ENCODE data around the gene NXPE1.

NXPE1 gene

DNA sequence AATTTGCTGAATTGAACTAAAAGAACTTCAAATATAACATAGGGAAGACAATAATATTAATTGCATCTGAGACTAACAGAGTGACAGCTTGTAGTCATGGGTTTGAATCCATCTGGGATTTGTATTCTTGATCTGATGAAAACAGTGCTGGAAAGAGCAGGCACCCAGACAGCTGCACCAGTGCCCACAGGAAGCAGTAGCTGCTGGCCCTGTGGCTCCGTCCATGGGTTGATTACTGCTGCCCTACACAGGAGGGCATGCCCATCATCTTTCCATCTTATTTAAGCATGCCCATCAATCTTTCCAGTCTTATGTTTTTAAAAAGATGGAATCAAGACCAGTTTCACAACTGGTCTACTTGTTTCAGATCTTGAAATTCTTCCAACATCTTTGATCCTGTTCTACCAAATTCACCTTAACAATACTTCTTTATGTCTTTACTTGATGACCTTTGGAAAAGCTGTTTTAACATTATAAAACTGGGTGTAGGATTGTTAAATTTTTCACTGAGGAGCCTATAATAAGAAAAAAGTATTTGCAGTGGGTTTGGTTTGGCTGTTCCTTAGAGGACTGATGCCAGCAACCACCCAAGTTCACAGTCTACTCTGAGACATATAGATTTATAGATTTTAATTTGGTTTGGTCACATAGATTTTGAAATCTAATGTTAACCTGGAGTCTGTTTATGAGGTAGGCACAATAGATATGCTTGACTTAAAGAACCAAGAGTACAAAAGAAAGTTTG lies 36.7 kb upstream of the NXPE1 start:
- H3K36me3 ChIP-seq (ENCODE audit: control insufficient read depth, insufficient read depth, low read length) = no peaks in the 10 kb centered on the region
- H3K4me3 ChIP-seq (ENCODE audit: low read length) = no peak overlapping the region
- H3K27me3 ChIP-seq (ENCODE audit: control insufficient read depth, insufficient read depth, low read length) = no peaks in the 10 kb centered on the region
- H3K27ac ChIP-seq (ENCODE audit: low read depth, low read length) = no peak overlapping the region
- H3K9ac ChIP-seq (ENCODE audit: low read length) = no peak overlapping the region
- no peaks in the 10 kb centered on the region for H3K4me1 ChIP-seq (ENCODE audit: control insufficient read depth, insufficient read depth, low read length)

DNA sequence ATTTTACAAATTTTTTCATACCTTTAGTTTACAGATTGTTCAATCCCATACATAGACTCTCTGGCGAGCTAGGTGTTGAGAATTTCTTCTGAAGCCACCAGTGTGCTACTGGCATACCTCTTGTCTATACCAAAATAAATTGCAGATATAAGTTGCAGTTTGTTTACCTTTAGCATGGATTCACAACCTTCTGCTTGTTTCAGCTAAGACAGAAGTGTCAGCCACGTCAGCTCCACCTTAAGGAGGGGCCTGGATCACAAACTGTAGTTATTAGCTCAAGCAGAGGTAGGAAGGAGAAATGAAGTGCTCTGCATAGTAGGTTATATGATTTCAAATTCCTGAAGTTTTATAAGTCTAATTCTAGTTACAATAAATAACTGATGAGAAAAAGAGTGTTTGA lies 35.9 kb upstream of the NXPE1 start, which contains the start of gene NXPE4:
NXPE4 (minus strand) TSS at position 216 of the 400 bp plus-strand sequence. CDS start 1,027 bp downstream, outside the sequence.
- no peak within 1 kb of the TSS for H3K9ac ChIP-seq (ENCODE audit: low read length)
- no peaks in the 10 kb centered on the region for H3K27me3 ChIP-seq (ENCODE audit: control insufficient read depth, insufficient read depth, low read length)
- no peaks in the 10 kb centered on the region for H3K4me1 ChIP-seq (ENCODE audit: control insufficient read depth, insufficient read depth, low read length)
- H3K36me3 ChIP-seq (ENCODE audit: control insufficient read depth, insufficient read depth, low read length) = no peaks in the 10 kb centered on the region
- H3K27ac ChIP-seq (ENCODE audit: low read depth, low read length) = no peak within 1 kb of the TSS
- H3K4me3 ChIP-seq (ENCODE audit: low read length) = peak within 1 kb of the TSS; percentile 40

DNA sequence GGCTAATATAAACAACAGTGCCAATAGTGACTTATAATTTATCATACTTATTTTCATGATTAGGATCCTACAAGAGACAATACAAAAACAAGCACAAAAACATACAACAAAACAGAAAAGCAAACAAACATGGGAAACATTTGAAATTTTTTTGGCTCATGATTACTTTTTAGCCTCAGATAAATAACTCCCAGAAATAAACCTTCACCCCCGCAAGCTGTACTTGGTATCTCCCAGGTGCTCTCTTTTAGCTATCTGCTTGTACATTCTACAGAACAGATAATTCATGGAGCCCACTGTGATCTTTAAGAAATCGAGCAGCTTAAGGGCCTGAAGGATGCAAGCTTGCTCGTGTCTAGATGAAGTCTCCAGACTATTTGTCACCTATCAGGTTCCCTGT lies 35.0 kb upstream of the NXPE1 start:
- no peaks in the 10 kb centered on the region for H3K36me3 ChIP-seq (ENCODE audit: control insufficient read depth, insufficient read depth, low read length)
- no peak overlapping the region for H3K27ac ChIP-seq (ENCODE audit: low read depth, low read length)
- no peak overlapping the region for H3K9ac ChIP-seq (ENCODE audit: low read length)
- no peaks in the 10 kb centered on the region for H3K4me1 ChIP-seq (ENCODE audit: control insufficient read depth, insufficient read depth, low read length)
- peak overlapping the region; percentile 40 for H3K4me3 ChIP-seq (ENCODE audit: low read length)
- H3K27me3 ChIP-seq (ENCODE audit: control insufficient read depth, insufficient read depth, low read length) = no peaks in the 10 kb centered on the region

DNA sequence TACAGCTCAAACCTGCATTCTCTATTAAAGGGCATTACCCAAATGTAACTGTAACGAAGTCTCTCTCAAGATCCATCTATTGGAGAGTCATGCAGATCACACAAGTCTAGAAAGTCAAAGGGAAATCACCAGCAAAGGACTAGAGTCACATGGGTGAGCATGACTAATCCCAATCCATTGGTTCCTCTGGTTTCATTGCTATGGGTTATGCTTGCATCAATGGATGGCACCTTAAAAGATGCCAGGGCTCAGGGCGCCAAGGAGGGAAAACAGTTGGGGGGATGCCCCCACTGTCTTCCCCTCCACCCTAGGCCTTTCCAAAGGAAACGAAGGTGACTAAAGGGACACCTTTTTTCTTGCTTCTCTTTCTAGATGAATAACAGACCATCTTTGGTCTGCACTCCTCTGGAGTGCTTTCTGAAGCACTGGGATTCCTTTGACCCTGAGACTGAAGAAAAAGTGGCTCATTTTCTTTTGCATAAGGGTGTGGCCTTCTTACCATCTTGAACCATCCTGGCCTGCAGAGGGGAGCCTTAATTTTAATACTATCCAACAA lies 27.8 kb upstream of the NXPE1 start:
- Histone ChIP-seq H3K4me3 (ENCODE audit: low read length) (no peak overlapping the region), H3K27me3 (ENCODE audit: control insufficient read depth, insufficient read depth, low read length) (no peaks in the 10 kb centered on the region), H3K27ac (ENCODE audit: low read depth, low read length) (no peak overlapping the region), H3K9ac (ENCODE audit: low read length) (no peak overlapping the region), H3K4me1 (ENCODE audit: control insufficient read depth, insufficient read depth, low read length) (no peaks in the 10 kb centered on the region), H3K36me3 (ENCODE audit: control insufficient read depth, insufficient read depth, low read length) (no peaks in the 10 kb centered on the region)

DNA sequence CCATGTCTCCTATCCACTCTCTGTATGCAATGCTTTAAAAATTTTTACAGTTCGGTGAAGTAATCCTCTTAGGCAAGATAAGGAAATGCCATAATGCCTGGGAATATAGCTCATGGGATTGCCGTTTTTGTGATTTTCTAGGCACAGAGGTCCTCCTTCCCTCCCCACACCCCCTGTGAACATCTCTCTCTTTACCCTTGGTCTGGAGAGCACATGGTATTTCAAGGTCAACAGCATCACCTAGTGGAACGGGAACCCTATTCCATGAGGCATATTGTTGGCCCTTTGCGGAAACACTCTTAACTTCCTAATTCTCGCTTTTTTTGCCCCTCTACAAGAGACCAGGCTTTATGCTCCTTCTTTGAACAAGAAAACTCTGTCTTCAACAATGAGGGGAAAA lies 27.1 kb upstream of the NXPE1 start:
- Histone ChIP-seq H3K27ac (ENCODE audit: low read depth, low read length) (no peak overlapping the region), H3K4me1 (ENCODE audit: control insufficient read depth, insufficient read depth, low read length) (no peaks in the 10 kb centered on the region), H3K27me3 (ENCODE audit: control insufficient read depth, insufficient read depth, low read length) (no peaks in the 10 kb centered on the region), H3K9ac (ENCODE audit: low read length) (no peak overlapping the region), H3K36me3 (ENCODE audit: control insufficient read depth, insufficient read depth, low read length) (no peaks in the 10 kb centered on the region), H3K4me3 (ENCODE audit: low read length) (no peak overlapping the region)

DNA sequence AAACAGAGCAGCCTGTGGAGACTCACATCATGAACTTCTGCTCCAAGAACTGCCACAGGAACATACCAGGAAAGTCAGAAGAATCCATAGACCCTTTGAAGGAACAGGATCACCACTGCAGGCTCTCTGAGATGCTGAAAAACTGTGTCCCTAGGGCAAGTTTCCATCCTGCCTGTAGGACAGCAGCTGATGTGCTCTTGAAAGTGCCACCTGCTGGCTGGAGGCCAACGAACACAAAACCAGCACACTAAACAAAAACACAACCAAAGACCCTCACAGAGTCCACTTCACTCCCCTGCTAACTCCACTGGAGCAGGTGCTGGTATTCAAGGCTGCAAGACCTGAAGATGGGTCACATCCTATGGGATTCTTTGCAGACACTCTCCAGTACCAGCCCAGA lies 12.0 kb upstream of the NXPE1 start:
- Histone ChIP-seq H3K4me3 (ENCODE audit: low read length) (no peak overlapping the region), H3K9ac (ENCODE audit: low read length) (no peak overlapping the region), H3K27me3 (ENCODE audit: control insufficient read depth, insufficient read depth, low read length) (no peaks in the 10 kb centered on the region), H3K36me3 (ENCODE audit: control insufficient read depth, insufficient read depth, low read length) (no peaks in the 10 kb centered on the region), H3K27ac (ENCODE audit: low read depth, low read length) (no peak overlapping the region), H3K4me1 (ENCODE audit: control insufficient read depth, insufficient read depth, low read length) (no peaks in the 10 kb centered on the region)

DNA sequence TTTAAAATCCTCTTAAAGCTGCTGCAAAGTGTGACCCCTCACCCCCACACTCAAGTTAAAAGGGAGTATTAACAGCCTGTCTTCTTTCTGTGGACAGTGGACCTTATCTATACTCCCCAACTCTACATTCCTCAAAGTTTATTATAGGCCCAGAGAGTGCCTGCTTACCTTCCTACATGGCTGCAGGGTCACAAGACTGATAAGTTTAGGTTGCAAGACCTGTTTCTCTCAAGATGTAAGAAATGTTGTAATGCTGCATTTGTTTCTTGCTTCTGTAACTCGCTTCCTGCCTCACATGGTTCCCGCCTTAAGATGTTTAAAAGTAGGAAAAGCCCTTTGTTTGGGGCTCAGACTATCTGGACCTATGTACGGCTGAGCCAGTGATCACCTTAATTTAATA lies 10.1 kb upstream of the NXPE1 start:
- Histone ChIP-seq H3K4me3 (ENCODE audit: low read length) (no peak overlapping the region), H3K4me1 (ENCODE audit: control insufficient read depth, insufficient read depth, low read length) (no peaks in the 10 kb centered on the region), H3K36me3 (ENCODE audit: control insufficient read depth, insufficient read depth, low read length) (no peaks in the 10 kb centered on the region), H3K9ac (ENCODE audit: low read length) (no peak overlapping the region), H3K27ac (ENCODE audit: low read depth, low read length) (no peak overlapping the region), H3K27me3 (ENCODE audit: control insufficient read depth, insufficient read depth, low read length) (no peaks in the 10 kb centered on the region)

DNA sequence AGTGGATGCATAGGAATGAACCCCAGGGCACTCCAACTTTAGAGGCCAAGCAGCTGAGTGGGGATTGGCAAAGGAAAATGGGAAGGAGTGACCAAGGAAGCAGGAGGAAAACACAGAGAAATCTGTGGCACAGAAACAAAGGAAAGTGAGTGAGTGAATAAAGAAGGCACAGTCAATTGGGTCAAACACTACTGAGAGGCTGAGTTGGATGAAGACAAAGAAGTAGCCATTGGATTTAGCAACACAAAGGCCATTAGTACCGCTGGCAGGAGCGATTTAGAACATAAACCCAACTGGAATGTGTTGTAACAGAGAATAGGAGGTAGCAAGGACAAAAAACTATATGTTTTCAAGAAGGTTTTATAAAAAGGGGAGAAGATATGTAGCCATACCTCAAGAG lies 6.6 kb upstream of the NXPE1 start:
- no peaks in the 10 kb centered on the region for H3K36me3 ChIP-seq (ENCODE audit: control insufficient read depth, insufficient read depth, low read length)

DNA sequence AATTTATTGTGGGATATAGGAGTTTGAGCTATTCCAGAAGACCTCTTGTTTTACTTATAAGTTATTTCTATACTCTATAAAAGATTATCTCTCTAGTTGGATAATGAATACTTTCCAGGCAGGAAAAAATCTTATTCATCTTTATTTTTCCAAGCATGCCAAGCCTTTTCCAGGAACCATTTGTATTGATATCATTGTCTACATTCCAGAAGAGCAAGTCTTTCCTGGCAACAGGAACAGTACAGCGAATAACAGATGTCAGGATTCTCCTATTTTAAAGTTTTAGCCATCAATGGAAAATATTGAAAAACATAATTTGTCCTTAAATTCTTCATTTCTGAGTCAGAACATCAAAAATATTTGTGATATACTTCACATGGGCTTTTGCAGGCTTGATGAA lies 5.2 kb upstream of the NXPE1 start:
- H3K27me3 ChIP-seq (ENCODE audit: control insufficient read depth, insufficient read depth, low read length) = no peaks in the 10 kb centered on the region
- no peaks in the 10 kb centered on the region for H3K36me3 ChIP-seq (ENCODE audit: control insufficient read depth, insufficient read depth, low read length)
- no peaks in the 10 kb centered on the region for H3K4me1 ChIP-seq (ENCODE audit: control insufficient read depth, insufficient read depth, low read length)
- H3K4me3 ChIP-seq (ENCODE audit: low read length) = no peak overlapping the region
- no peak overlapping the region for H3K27ac ChIP-seq (ENCODE audit: low read depth, low read length)
- H3K9ac ChIP-seq (ENCODE audit: low read length) = no peak overlapping the region

More for the DNA sequence above, 6.6 kb upstream of the NXPE1 start:
- Histone ChIP-seq H3K9ac (ENCODE audit: low read length) (no peak overlapping the region), H3K4me3 (ENCODE audit: low read length) (no peak overlapping the region), H3K4me1 (ENCODE audit: control insufficient read depth, insufficient read depth, low read length) (no peaks in the 10 kb centered on the region), H3K27ac (ENCODE audit: low read depth, low read length) (no peak overlapping the region), H3K27me3 (ENCODE audit: control insufficient read depth, insufficient read depth, low read length) (no peaks in the 10 kb centered on the region)

DNA sequence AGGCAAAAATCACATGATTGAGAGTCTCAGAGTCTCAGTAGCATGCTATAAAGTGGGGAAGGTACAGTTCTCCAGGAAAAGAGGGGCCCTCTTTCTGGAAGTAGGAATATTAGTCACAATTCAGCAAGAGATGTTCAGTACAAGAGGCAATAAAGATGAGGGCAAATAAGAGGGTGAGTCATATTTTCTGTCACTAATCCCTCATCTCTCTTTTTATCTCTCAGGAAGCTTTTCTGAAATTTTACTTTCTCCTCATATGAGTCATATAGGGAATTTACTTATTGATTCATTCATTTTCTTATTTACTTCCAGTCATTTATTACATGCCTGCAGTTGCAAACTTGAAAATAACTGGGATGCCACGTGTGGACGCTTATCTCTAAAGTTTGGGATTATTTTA lies 3.4 kb upstream of the NXPE1 start:
- Histone ChIP-seq H3K9ac (ENCODE audit: low read length) (no peak overlapping the region), H3K27me3 (ENCODE audit: control insufficient read depth, insufficient read depth, low read length) (no peaks in the 10 kb centered on the region), H3K4me3 (ENCODE audit: low read length) (no peak overlapping the region), H3K4me1 (ENCODE audit: control insufficient read depth, insufficient read depth, low read length) (no peaks in the 10 kb centered on the region), H3K36me3 (ENCODE audit: control insufficient read depth, insufficient read depth, low read length) (no peaks in the 10 kb centered on the region), H3K27ac (ENCODE audit: low read depth, low read length) (no peak overlapping the region)

DNA sequence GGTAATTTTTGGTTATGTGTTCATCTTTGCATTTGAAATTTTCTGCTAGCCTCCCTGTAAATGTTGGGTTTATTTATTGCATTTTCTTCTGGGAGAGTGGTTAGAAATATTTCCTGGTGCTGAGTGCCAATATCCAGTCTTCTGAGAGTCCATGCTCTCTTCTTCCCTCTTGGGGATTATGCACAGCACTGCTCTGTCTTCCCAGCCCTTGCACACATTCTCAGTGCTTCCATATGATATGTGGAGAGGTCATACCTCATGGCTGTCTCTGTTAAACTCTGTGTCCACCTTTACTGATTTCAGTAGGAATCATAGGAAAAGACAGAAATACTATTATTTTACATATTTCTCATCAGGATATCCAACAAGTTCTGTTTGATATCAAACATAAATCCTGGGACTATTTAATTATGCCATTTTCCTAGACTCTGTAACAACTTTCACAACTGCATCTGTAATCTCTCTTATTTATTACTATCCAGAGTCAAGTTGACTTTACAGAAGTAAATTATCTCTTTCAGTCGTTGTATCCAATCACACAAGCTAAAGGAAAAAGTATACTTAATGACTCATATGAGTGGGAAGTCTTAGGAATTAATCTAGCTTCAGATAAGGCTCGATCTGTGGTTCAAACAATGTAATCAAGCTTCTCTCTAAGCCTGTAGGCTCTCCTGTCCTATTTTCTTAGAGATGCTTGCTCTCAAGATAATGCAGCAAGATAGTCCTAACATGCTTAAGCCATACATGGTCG lies 2.7 kb upstream of the NXPE1 start:
- Histone ChIP-seq H3K36me3 (ENCODE audit: control insufficient read depth, insufficient read depth, low read length) (no peaks in the 10 kb centered on the region), H3K4me3 (ENCODE audit: low read length) (no peak overlapping the region), H3K27me3 (ENCODE audit: control insufficient read depth, insufficient read depth, low read length) (no peaks in the 10 kb centered on the region), H3K4me1 (ENCODE audit: control insufficient read depth, insufficient read depth, low read length) (no peaks in the 10 kb centered on the region), H3K9ac (ENCODE audit: low read length) (no peak overlapping the region), H3K27ac (ENCODE audit: low read depth, low read length) (no peak overlapping the region)

DNA sequence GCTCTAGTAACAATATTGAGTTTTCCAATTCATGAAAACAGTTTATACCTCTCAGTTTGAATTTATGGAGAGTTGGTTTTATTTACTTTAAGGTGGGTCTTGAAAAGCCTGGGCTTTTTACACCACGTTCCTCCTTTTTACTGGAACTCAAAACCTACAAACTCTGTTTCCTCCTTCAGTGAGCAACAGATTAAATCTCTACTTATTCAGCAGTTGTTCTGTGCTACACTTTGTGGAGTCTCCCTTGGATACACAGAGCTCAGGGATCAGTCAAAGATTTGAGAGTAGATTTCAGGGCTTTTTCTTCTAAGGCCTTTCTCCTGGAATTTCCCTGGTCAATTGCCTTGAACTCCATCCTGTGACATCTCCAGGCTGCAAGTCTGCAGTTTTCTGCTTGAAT lies 3.5 kb downstream of the NXPE1 start:
- H3K4me3 ChIP-seq (ENCODE audit: low read length) = no peak overlapping the region
- no peaks in the 10 kb centered on the region for H3K27me3 ChIP-seq (ENCODE audit: control insufficient read depth, insufficient read depth, low read length)
- H3K4me1 ChIP-seq (ENCODE audit: control insufficient read depth, insufficient read depth, low read length) = no peaks in the 10 kb centered on the region
- no peak overlapping the region for H3K9ac ChIP-seq (ENCODE audit: low read length)
- H3K36me3 ChIP-seq (ENCODE audit: control insufficient read depth, insufficient read depth, low read length) = no peaks in the 10 kb centered on the region
- no peak overlapping the region for H3K27ac ChIP-seq (ENCODE audit: low read depth, low read length)

Data from rectal smooth muscle tissue (tissue), 1 donor.